IPS-18a (cell line): Measurements from ENCODE around the gene MED8.

Source experiments
- H3K27ac ChIP-seq: one replicate; pipeline ENCODE4 v1.5.1; 2013; ENCODE audit warnings: low read length
- H3K27me3 ChIP-seq: one replicate; pipeline ENCODE4 v1.6.1; 2013; ENCODE audit warnings: mild to moderate bottlenecking, low read length; ENCODE audit not compliant: control insufficient read depth, insufficient read depth
- H3K36me3 ChIP-seq: one replicate; pipeline ENCODE4 v1.6.1; 2013; ENCODE audit warnings: low read depth, low read length; ENCODE audit not compliant: control insufficient read depth
- H3K4me1 ChIP-seq: one replicate; pipeline ENCODE4 v1.6.1; 2013; ENCODE audit warnings: low read depth, low read length; ENCODE audit not compliant: control insufficient read depth
- H3K4me3 ChIP-seq: one replicate; pipeline ENCODE4 v1.5.1; 2013; ENCODE audit warnings: low read length
- H3K9ac ChIP-seq: one replicate; pipeline ENCODE4 v1.6.1; 2013; ENCODE audit warnings: mild to moderate bottlenecking, low read length, moderate library complexity
- H3K9me3 ChIP-seq: one replicate; pipeline ENCODE4 v1.6.1; 2013; ENCODE audit warnings: low read depth, low read length; ENCODE audit not compliant: control insufficient read depth

The MED8 gene

DNA sequence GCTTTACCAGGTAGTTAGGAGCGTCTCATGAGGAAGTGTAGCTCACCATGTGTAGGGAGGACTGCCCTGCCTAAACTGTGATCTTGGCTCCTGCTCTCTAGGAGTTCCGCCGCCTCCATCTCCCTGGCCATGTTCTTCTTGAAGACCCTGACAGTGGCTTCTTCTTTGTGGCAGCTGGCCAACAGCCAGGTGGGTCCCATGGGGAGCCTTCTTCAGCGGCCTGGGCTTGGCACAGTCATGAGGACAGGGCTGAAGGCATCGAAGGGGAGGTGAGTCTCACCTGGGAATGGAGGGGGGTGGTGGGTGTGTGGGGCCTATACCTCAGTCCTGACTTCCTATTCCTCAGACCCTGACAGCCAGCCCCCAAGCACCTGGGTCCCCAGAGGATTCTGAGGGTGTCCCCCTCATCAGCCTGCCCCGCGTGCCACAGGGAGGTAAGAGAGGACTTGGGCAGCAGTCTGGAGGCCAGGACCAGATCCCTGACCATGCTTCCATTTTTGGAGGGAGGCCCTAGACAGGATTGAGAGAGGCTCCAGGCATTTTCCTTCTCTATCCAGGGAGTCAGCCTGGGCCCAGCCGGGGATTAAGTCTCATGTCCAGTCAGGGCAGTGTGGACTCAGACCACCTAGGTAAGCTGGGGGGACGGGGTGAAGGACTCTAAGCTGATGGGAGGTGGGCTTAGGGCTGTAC, 42.7 kb upstream of the MED8 start:
- Histone ChIP-seq H3K9me3 (no peaks in the 10 kb centered on the region), H3K9ac (no peak overlapping the region), H3K4me3 (no peak overlapping the region), H3K27ac (no peak overlapping the region), H3K4me1 (no peaks in the 10 kb centered on the region), H3K36me3 (peaks cover 28% of the 10 kb centered on the region), H3K27me3 (no peaks in the 10 kb centered on the region)

- no peak overlapping the region for H3K4me3 ChIP-seq
- H3K9ac ChIP-seq = no peak overlapping the region
- no peaks in the 10 kb centered on the region for H3K4me1 ChIP-seq
- no peak overlapping the region for H3K27ac ChIP-seq
- no peaks in the 10 kb centered on the region for H3K27me3 ChIP-seq
- H3K9me3 ChIP-seq = no peaks in the 10 kb centered on the region
- peaks cover 31% of the 10 kb centered on the region for H3K36me3 ChIP-seq
These were observed 42.1 kb upstream of the MED8 start for GRCh38 chr1:43431676-43432075.

DNA sequence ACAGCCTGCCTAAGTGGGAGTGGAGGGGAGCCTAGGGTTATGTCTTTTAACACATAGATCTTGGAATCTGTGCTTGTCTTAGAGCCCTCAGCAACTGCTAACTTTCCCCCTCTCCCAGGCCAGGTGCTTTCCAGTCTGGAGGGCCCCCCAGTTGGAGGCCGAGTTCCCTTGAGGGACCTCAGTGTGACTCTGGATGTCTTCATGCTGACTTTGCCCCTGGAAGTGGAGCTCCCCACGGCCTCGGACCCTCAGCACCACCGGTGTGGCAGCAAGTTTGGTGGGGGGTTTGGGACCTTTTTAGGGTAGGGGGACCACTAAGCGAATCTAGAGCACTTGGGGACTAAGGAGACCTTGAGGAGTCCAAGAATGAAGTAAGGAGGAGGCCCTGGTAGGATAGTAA, 41.2 kb upstream of the MED8 start:
- Histone ChIP-seq H3K9ac (no peak overlapping the region), H3K27me3 (no peaks in the 10 kb centered on the region), H3K9me3 (no peaks in the 10 kb centered on the region), H3K4me1 (no peaks in the 10 kb centered on the region), H3K36me3 (peaks cover 32% of the 10 kb centered on the region), H3K27ac (no peak overlapping the region), H3K4me3 (no peak overlapping the region)

DNA sequence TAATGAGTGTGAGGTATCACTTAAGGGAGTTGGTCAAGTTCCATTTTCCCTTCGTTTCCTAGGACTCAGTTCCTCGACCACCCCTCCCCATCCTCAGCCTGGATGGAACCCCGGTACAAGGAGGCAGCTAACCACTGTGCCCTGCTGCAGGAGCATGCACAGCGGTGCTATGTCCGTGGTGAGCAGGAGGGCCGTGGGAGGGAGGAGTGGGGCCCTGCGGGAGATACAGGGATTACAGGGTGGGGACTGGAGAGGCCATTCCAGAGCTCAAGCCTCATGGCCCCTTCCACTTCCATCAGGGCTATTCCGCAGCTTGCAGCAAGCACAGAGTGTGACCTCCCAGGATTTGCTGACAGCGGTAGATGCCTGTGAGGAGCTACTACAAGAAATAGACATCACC, 38.3 kb upstream of the MED8 start:
- Histone ChIP-seq H3K4me1 (no peaks in the 10 kb centered on the region), H3K27ac (no peak overlapping the region), H3K9ac (no peak overlapping the region), H3K36me3 (peaks cover 36% of the 10 kb centered on the region), H3K9me3 (no peaks in the 10 kb centered on the region), H3K27me3 (no peaks in the 10 kb centered on the region), H3K4me3 (no peak overlapping the region)

- Histone ChIP-seq H3K9me3 (no peaks in the 10 kb centered on the region), H3K27ac (no peak overlapping the region), H3K9ac (no peak overlapping the region), H3K4me1 (no peaks in the 10 kb centered on the region), H3K4me3 (no peak overlapping the region), H3K36me3 (peaks cover 36% of the 10 kb centered on the region), H3K27me3 (no peaks in the 10 kb centered on the region)
These were observed 37.9 kb upstream of the MED8 start for GRCh38 chr1:43427524-43427923.

- peaks cover 32% of the 10 kb centered on the region for H3K36me3 ChIP-seq
These were observed 36.6 kb upstream of the MED8 start for GRCh38 chr1:43426221-43426620.

GRCh38 chr1:43425045-43425444, 35.4 kb upstream of the MED8 start:
- no peak overlapping the region for H3K9ac ChIP-seq
- peaks cover 35% of the 10 kb centered on the region for H3K36me3 ChIP-seq
- no peak overlapping the region for H3K27ac ChIP-seq
- no peak overlapping the region for H3K4me3 ChIP-seq
- no peaks in the 10 kb centered on the region for H3K27me3 ChIP-seq
- H3K4me1 ChIP-seq = no peaks in the 10 kb centered on the region
- H3K9me3 ChIP-seq = no peaks in the 10 kb centered on the region

More at GRCh38 chr1:43426221-43426620, 36.6 kb upstream of the MED8 start:
- Histone ChIP-seq H3K9me3 (no peaks in the 10 kb centered on the region), H3K27me3 (no peaks in the 10 kb centered on the region), H3K27ac (no peak overlapping the region), H3K4me1 (no peaks in the 10 kb centered on the region), H3K9ac (no peak overlapping the region), H3K4me3 (no peak overlapping the region)

DNA sequence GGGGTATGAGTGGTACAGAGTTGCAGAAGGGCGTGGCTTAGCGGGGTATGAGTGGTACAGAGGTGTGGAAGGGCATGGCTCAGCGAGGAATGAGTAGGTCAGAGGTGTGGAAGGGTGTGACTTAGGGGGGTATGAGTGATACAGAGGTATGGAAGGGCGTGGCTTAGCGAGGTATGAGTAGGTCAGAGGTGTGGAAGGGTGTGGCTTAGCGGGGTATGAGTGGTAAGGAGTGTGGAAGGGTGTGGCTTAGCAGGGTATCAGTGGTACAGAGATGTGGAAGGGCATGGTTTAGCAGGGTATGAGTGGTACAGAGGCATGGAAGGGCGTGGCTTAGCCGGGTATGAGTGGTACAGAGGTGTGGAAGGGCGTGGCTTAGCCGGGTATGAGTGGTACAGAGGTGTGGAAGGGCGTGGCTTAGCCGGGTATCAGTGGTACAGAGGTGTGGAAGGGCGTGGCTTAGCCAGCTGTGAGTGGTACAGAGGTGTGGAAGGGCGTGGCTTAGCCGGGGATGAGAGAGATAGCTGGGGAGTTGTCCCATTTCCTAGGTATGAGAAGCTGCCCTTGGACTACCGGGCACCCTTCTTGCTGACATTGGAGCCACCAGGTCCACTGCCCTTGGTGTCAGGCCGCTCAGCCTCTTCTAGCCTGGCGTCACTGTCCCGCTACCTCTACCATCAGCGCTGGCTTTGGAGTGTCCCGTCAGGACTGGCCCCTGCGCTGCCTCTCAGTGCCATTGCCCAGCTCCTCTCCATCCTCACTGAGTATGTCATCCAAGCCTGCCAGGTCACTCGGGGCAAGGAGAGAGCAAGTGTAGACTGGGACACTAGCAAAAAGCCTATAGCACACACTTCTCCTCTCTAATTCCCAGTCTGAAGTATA, 34.3 kb upstream of the MED8 start:
- Histone ChIP-seq H3K27ac (no peak overlapping the region), H3K4me3 (no peak overlapping the region), H3K9ac (no peak overlapping the region), H3K4me1 (no peaks in the 10 kb centered on the region), H3K36me3 (peaks cover 38% of the 10 kb centered on the region), H3K9me3 (no peaks in the 10 kb centered on the region), H3K27me3 (no peaks in the 10 kb centered on the region)

DNA sequence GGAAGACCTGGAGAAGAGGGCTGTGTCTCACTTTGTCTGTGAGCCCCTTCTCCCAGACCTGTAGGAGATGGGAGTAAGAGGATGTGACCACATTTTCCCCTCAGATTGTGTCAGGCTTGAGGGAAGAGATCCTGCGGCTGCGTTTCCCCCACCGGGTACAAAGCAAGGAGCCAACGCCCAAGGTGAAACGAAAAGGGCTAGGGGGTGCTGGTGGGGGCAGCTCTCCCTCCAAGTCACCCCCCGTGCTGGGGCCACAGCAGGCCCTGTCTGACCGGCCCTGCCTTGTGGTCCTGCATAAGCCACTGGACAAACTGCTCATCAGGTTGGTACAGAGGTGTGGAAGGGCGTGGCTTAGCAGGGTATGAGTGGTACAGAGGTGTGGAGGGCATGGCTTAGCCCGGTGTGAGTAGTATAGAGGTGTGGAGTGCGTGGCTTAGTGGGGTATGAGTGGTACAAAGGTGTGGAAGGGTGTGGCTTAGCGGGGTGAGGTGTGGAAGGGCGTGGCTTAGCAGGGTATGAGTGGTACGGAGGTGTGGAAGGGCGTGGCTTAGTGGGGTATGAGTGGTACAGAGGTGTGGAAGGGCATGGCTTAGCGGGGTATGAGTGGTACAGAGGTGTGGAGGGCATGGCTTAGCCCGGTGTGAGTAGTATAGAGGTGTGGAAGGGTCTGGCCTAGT, 33.5 kb upstream of the MED8 start:
- H3K4me1 ChIP-seq = no peaks in the 10 kb centered on the region
- no peak overlapping the region for H3K4me3 ChIP-seq
- no peaks in the 10 kb centered on the region for H3K9me3 ChIP-seq
- H3K9ac ChIP-seq = no peak overlapping the region
- H3K27me3 ChIP-seq = no peaks in the 10 kb centered on the region
- peaks cover 35% of the 10 kb centered on the region for H3K36me3 ChIP-seq
- H3K27ac ChIP-seq = no peak overlapping the region

DNA sequence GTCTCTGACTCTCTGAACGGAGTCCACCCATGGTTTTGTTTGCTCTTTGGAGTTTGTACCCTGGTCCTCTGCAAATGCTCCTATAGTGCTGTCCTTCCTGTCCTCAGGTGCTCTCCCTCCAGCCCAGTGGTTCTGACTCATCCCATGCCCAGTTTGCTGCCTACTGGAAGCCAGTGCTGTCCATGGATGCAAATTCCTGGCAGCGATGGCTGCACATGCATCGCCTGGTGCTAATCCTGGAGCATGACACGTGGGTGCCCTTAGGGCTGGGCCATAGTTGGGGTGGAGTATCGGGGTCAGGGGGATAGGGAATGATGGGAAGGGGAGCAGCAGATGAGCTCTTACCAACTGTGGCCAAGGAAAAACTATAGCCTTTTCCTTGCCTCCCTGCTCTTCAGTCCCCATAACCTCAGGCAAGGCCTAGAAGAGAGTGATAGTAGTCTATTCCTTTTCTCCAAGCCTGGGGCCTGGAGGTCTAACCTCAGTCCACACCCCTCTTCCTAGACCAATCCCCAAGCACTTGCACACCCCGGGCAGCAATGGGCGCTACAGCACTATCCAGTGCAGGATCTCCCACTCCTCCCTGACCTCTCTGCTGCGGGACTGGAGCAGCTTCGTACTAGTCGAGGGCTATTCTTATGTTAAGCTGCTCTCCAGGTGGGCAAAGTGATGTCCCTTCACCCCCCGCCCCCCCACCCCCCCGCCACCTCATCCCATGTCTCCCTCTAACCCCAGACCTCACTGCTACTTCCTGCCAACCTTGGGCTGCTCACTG, 32.6 kb upstream of the MED8 start:
- H3K4me1 ChIP-seq = no peaks in the 10 kb centered on the region
- peaks cover 26% of the 10 kb centered on the region for H3K36me3 ChIP-seq
- H3K27ac ChIP-seq = no peak overlapping the region
- H3K9ac ChIP-seq = no peak overlapping the region
- H3K4me3 ChIP-seq = no peak overlapping the region
- no peaks in the 10 kb centered on the region for H3K9me3 ChIP-seq
- no peaks in the 10 kb centered on the region for H3K27me3 ChIP-seq

- Histone ChIP-seq H3K9ac (no peak overlapping the region), H3K27ac (no peak overlapping the region)
These were observed 31.8 kb upstream of the MED8 start for GRCh38 chr1:43421396-43421795.

More at GRCh38 chr1:43421396-43421795, 31.8 kb upstream of the MED8 start:
- Histone ChIP-seq H3K9me3 (no peaks in the 10 kb centered on the region), H3K36me3 (peaks cover 23% of the 10 kb centered on the region), H3K4me3 (no peak overlapping the region), H3K27me3 (no peaks in the 10 kb centered on the region), H3K4me1 (no peaks in the 10 kb centered on the region)
